ENCODE measurements around the gene BRD1.

Gene BRD1

GRCh38 chr22:49803737-49804375 lies 23.8 kb downstream of the BRD1 start:
- in situ Hi-C loops (cut with MboI; ENCODE audit: low sequenced_read_pairs), result no loop called here

- in situ Hi-C loops (cut with MboI; ENCODE audit: low sequenced_read_pairs), result no loop called here
Measured at GRCh38 chr22:49803134-49803533, 24.5 kb downstream of the BRD1 start.

DNA sequence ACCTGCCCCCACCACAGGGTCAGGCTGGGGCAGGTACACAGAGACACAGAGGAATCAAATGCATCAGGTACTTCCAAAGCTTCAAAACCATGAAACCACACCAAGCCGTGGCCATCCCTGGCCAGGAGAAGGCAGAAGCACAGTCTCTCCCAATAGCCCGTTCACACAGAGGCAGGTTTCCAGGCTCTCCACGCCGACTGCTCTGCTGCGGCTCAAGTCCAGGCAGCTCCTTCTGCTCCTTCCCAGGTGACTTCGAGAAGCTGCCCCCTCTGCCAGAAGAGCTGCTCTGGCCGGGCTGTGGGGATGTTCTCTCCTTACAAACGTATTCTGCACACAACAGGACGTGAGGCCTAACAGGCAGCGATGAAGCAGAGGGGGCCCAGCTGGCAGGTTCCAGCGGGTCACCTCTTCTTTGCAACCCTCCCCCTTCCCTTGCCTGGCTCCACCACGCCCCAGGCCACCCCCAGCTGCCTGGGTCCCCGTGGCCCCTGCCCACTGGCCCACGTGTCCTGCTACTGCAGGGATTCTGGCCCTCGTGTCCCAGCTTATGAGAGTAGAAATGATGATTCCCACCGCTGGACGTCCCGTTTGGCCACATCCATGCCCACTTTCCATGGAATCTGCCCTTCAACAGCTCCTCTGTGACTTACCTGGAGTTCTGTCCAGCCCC lies 26.1 kb downstream of the BRD1 start:
- in situ Hi-C loops (cut with MboI; ENCODE audit: low sequenced_read_pairs), result no loop called here

- in situ Hi-C loops (cut with MboI; ENCODE audit: low sequenced_read_pairs), result no loop called here
Measured at GRCh38 chr22:49800408-49801238, 27.1 kb downstream of the BRD1 start.

GRCh38 chr22:49799431-49800075 lies 28.1 kb downstream of the BRD1 start:
- in situ Hi-C loops (cut with MboI; ENCODE audit: low sequenced_read_pairs), result no loop called here

- in situ Hi-C loops (cut with MboI; ENCODE audit: low sequenced_read_pairs), result no loop called here
Measured at GRCh38 chr22:49798486-49799151, 29.1 kb downstream of the BRD1 start.

DNA sequence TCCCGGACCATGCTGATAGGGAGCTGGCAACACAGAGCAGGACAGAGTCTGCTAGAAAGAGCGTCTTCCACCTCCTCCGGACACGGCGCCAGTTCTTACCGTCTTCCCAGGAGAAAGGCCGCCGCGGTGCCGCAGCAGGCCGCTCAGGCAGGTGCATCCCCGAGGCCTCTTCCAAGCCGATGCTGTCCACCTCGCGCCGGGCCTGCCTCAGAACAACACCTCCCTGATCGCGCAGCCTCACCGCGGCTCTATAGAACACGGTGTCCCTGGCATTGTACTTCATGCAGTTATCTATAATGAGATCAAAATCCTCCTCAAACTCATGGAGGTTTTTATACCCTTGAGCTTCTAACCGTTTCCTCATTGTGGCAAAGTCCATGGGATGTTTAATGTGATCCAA lies 30.0 kb downstream of the BRD1 start:
- in situ Hi-C loops (cut with MboI; ENCODE audit: low sequenced_read_pairs), result no loop called here

DNA sequence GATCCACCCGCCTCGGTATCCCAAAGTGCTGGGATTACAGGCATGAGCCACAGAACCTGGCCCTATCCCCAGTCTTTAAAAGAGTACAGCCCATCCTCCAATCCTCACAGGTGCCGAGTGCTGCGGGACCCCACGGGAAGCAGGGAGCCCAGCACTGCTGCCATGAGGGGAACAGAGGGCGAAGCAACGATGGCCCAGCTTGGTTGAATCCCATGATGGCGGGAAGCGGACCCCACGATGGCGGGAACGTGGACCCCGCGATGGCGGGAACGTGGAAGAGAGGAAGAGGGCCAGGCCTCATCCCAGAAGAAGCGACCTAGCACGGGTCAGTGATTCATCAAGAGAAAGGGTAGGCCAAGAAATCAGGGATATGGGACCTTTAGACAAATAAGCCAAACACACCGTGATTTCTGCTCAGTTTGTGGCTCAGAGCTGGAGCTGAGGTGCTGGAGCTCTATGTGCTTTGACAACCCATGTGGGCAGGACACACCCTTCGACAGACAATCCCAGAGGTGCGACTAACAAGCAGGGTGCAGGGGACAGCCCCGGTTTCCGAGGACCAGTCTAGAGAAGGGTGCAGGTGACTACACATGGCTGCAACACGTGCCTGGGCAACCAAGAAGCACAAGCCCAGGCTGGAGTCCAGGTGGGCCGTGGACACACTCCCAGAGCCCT lies 30.9 kb downstream of the BRD1 start:
- in situ Hi-C loops (cut with MboI; ENCODE audit: low sequenced_read_pairs), result no loop called here

GRCh38 chr22:49795521-49795920 lies 32.2 kb downstream of the BRD1 start:
- in situ Hi-C loops (cut with MboI; ENCODE audit: low sequenced_read_pairs), result no loop called here

DNA sequence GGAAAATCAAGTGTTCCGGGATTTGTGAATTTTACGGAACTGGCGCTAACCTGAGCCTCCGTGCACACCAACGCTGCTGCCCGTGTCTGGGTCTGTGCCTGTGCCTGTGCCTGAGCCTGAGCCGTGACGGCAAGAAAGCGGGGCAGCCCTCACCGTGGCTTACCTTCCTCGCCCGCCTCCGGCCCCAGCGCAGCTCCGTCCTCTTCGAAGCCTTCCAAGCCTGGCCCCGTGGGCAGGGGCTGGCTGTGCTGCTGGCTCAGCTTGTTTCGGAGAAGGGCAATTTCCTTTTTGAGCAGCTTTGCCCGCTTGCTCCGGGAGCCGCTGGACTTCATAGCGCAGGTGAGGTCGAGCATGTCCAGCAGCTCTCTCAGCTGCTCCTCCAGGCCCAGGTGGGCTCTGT lies 33.8 kb downstream of the BRD1 start:
- in situ Hi-C loops (cut with MboI; ENCODE audit: low sequenced_read_pairs), result no loop called here

DNA sequence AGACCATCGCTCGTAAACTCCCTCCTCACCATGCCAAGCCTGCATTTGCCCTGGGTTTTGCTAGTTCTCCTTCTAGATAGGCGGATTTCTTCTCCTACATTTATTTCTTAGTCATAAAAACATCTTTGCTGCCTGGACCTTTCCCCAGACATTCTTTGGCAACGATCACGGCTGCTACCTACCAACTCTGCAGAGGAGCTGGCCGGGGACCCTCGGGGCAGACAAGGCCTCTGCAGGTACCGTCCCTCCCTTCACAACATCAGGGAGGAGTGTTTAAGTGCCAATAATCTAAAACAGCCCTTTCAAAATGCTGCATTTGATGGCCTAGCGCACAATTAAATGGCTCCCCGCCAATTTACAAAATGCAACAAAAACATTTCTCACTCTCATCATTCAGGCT lies 34.4 kb downstream of the BRD1 start:
- in situ Hi-C loops (cut with MboI; ENCODE audit: low sequenced_read_pairs), result no loop called here

DNA sequence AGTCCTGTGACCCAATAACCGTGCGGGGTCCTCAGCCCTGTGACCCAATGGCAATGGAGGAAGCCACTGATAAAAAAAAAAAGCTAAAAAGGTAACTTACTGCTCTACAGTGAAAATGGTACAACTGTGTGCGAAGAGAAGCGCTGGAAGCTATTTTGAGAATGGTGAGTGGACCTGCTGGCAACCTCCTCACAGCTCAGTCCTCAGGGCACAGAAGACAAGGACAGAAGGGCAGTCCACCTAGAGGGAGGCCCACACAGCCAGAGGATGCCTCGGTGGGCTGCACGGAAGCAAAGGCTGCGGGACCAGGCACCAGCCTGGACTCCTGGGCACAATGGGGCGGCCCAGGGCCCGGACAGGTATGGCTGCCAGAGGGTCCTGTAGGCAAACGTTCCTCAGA lies 35.6 kb downstream of the BRD1 start:
- in situ Hi-C loops (cut with MboI; ENCODE audit: low sequenced_read_pairs), result no loop called here

- in situ Hi-C loops (cut with MboI; ENCODE audit: low sequenced_read_pairs), result no loop called here
Measured at GRCh38 chr22:49791682-49792081, 36.0 kb downstream of the BRD1 start.

GRCh38 chr22:49790912-49791311 lies 36.8 kb downstream of the BRD1 start:
- in situ Hi-C loops (cut with MboI; ENCODE audit: low sequenced_read_pairs), result no loop called here

DNA sequence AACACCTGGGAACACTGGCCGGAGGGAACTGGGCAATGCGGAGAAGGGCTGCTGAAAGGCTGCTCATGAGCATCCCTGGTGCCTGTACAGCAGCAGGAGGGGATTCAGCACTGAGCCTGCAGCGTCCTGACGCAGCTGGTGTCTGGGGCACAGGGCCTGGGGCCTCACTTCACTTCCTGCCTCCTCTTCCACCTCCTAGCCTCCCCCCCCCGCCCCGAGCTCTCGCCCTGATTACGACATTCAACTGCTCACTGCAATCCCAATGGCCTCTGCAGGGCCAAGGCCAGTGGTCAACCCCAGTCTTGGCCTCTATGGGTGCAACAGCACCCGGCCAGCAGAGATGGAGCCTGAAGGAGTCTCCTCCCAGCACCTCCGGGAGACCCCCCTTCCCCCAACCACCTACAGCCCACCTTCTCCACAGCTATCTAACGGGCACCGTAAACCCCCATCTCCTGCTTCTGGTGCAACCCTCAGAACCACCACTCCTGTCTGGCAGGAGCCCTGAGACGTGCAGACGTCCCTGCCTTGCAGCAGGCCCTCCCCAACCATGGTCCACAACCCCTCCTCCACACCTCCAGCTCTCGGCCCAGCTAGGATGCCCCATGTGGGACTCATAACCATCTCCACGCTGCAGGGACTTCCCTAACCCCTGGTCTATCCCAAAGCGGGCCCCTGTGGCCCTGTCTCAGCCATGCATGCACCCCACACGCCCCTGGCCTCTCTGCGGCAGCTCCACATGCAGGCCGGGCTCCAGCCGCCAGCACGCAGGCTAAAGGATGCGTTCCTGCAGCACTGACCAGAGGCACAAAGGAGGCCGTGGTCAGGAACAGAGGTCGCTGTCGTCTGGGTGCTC lies 38.2 kb downstream of the BRD1 start:
- in situ Hi-C loops (cut with MboI; ENCODE audit: low sequenced_read_pairs), result no loop called here

DNA sequence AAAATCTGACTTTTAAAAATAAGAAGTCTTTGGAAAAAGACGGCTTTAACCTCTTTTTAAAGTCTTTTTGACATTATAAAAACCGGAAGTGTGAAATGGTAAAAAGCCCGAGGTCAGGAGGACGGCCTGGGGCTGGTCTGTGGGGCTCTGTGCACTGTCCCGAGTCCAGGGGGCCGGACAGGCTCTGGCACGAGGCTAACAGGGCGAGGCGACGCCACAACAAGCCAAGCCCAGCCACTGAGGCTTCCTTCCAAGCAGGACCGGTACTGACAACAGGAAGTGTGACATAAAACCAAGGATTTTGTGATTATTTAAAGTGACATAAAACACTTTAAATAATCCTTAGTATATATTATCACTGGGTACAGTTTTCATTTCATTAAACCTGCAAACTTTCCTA lies 39.2 kb downstream of the BRD1 start:
- in situ Hi-C loops (cut with MboI; ENCODE audit: low sequenced_read_pairs), result no loop called here

DNA sequence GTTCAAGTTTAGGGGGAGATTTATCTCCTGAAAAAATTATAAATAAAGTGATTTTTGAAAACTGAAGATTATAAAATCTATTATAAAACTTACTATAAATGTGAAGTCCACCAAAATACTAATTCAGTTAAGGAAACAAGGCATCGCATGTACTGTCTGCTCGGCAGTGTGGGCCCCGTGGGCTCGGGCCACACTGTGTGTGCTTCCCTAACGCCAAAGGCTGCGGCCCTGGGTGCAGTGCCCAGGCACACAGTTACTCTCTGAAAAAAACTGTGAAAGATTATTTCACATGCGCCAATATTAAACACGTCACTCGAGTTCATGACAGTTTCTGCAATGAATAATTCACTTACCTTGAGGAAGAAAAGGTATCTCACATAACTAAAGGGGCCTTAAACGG lies 39.8 kb downstream of the BRD1 start:
- in situ Hi-C loops (cut with MboI; ENCODE audit: low sequenced_read_pairs), result no loop called here

DNA sequence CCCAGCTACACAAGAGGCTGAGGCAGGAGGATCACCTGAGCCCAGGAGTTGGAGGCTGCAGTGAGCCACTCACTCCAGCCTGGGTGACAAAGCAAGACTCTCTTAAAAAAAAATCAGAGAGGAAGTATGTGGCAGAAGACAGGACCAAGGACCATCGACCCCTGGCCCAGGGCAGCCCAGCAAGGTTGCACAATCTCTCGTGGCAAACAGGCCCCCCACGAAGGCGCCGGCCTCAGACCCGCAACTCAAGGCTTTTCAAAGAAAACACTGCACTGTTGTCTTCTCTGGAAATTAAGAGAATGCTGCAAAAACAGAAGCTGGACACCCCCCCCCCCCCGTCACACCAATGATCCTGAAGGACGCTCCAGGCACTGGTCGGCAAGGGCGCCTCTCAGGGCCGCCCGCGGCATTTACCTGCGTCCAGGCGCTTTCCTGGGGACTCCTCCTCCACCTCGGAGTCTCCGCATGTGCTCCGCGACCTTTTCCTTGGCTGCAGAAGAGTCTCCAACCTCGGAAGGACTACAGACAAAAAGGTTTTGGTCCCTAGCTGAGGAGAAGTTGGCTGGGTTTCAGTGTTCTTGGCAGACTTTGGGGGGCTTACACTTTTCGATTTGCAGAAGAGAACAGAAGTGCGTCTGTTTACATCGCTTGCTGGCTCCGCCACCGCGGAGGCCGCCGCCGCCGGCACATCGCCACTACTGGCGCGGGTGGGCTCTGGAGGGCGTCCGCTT lies 40.5 kb downstream of the BRD1 start:
- in situ Hi-C loops (cut with MboI; ENCODE audit: low sequenced_read_pairs), result no loop called here
